ENCODE results near the gene GYPC. TPM values are rescaled to one million over a fixed set of nuclear protein-coding genes. Genes with fewer than 3 reads are reported as not detected.

The GYPC gene
- total RNA-seq, 4 donors from 2014 or later: 4.1 to 55.7 (median 12.6) TPM

- peak overlapping the region in 1 of 4 donors; percentile 31 for H3K4me3 ChIP-seq
- TF ChIP-seq POLR2A (IDR thresholded peaks at IDR 0.05): no peak
- peak in 1 of 6 experiments; percentile 16 for TF ChIP-seq CTCF (IDR thresholded peaks at IDR 0.05)
These were observed 3.1 kb downstream of the GYPC start for GRCh38 chr2:126658905-126659561.

GRCh38 chr2:126659562-126660467, 3.9 kb downstream of the GYPC start:
- intact Hi-C loops (cut with DNase I): no loop called here

More at GRCh38 chr2:126658905-126659561, 3.1 kb downstream of the GYPC start:
- 17 to 21% methylated on average over 4 to 10 of the region's 10 CpGs for WGBS, 2 donors
- intact Hi-C loops (cut with DNase I): no loop called here
- no peaks in the 10 kb centered on the region for H3K27me3 ChIP-seq
- peak; percentile 34 for DNase-seq
- H3K4me1 ChIP-seq: peaks cover 61 to 97% (median 82%) of the 10 kb centered on the region in 3 donors
- H3K36me3 ChIP-seq: no peaks in the 10 kb centered on the region
- H3K27ac ChIP-seq: peak overlapping the region; percentile 81 to 96 (median 91)
- no peaks in the 10 kb centered on the region for H3K9me3 ChIP-seq

GRCh38 chr2:126660971-126661370, 5.0 kb downstream of the GYPC start:
- intact Hi-C loops (cut with DNase I): no loop called here
- H3K36me3 ChIP-seq: no peaks in the 10 kb centered on the region
- peak overlapping the region; percentile 28 to 96 (median 91) for H3K27ac ChIP-seq
- H3K4me3 ChIP-seq: no peak overlapping the region
- 21 to 43% methylated on average over 4 to 7 of the region's 7 CpGs for WGBS, 2 donors
- H3K27me3 ChIP-seq: no peaks in the 10 kb centered on the region
- DNase-seq: no peak
- peaks cover 56 to 100% (median 90%) of the 10 kb centered on the region in 3 donors for H3K4me1 ChIP-seq
- H3K9me3 ChIP-seq: no peaks in the 10 kb centered on the region
- no peak for TF ChIP-seq POLR2A (IDR thresholded peaks at IDR 0.05)
- TF ChIP-seq CTCF (IDR thresholded peaks at IDR 0.05): no peak

More at GRCh38 chr2:126659562-126660467, 3.9 kb downstream of the GYPC start:
- Histone ChIP-seq H3K27ac (peak overlapping the region; percentile 81 to 96 (median 91)), H3K9me3 (no peaks in the 10 kb centered on the region), H3K36me3 (no peaks in the 10 kb centered on the region), H3K27me3 (no peaks in the 10 kb centered on the region), H3K4me3 (peak overlapping the region in 1 of 4 donors; percentile 31), H3K4me1 (peaks cover 61 to 100% (median 88%) of the 10 kb centered on the region in 3 donors)
- WGBS, 2 donors: 80 to 87% methylated on average over 13 to 15 of the region's 23 CpGs
- TF ChIP-seq CTCF (IDR thresholded peaks at IDR 0.05) (no peak), POLR2A (IDR thresholded peaks at IDR 0.05) (no peak)
- DNase-seq: no peak

- no peaks in the 10 kb centered on the region for H3K36me3 ChIP-seq
- TF ChIP-seq CTCF (IDR thresholded peaks at IDR 0.05): no peak
- no peak for TF ChIP-seq POLR2A (IDR thresholded peaks at IDR 0.05)
- intact Hi-C loops (cut with DNase I): no loop called here
- no peak overlapping the region for H3K4me3 ChIP-seq
- peaks cover 52 to 100% (median 88%) of the 10 kb centered on the region in 3 donors for H3K4me1 ChIP-seq
- no peaks in the 10 kb centered on the region for H3K9me3 ChIP-seq
- no peaks in the 10 kb centered on the region for H3K27me3 ChIP-seq
- H3K27ac ChIP-seq: peak overlapping the region in 3 of 4 donors; percentile 76 to 96 (median 89)
- WGBS, 2 donors: 78 to 95% methylated on average over 7 to 9 of the region's 10 CpGs
- DNase-seq: no peak
These were observed 5.9 kb downstream of the GYPC start for GRCh38 chr2:126661702-126662500.
